A673 (cell line): ENCODE results near the gene ACVRL1. TPM values are rescaled to one million over a fixed set of nuclear protein-coding genes. Genes with fewer than 3 reads are reported as not detected.

Experiments used
- Bru-seq: library from RNA; stranded (reverse); fragments of 400-500 nt; gene quantifications from one replicate; lab custom pipeline; 2021; lab: Mats Ljungman, UMichigan
- BruChase-seq, 2 experiments: library from RNA; stranded (reverse); fragments of 400-500 nt; gene quantifications; one replicate each; lab custom pipeline; 2021; lab: Mats Ljungman, UMichigan
- BruUV-seq: library from RNA; stranded (reverse); fragments of 400-500 nt; replicated peaks from 2 replicates; lab custom pipeline; 2021; lab: Mats Ljungman, UMichigan
- CTCF ChIA-PET: fragments of 300-600 bp; sonication (Branson Sonifier 250); formaldehyde crosslinking; loops from one replicate; lab custom pipeline; 2022; ENCODE audit warnings: antibody characterized with exemption; lab: Charles Lee
- POLR2A ChIA-PET: fragments of 300-600 bp; sonication (Branson Sonifier 250); formaldehyde crosslinking; loops from one replicate; lab custom pipeline; 2022; ENCODE audit warnings: antibody characterized with exemption; ENCODE audit not compliant: low non-redundant PET; lab: Charles Lee
- DNase-seq: peaks from one replicate; pipeline ENCODE4 v3.0.0-alpha.2; 2015; ENCODE audit warnings: low spot score
- H3K27ac ChIP-seq: fragments of 200-600 bp; sonication (generic); 2 replicates; pipeline ENCODE4 v1.5.1; 2016; ENCODE audit warnings: mixed run types, low read depth, mild to moderate bottlenecking, mixed read lengths, antibody characterized with exemption, low read length; ENCODE audit not compliant: poor library complexity, severe bottlenecking
- H3K27me3 ChIP-seq: fragments of 200-600 bp; sonication (generic); replicated peaks from 2 replicates; pipeline ENCODE4 v1.6.1; 2017; ENCODE audit warnings: mixed run types, low read depth, mild to moderate bottlenecking, mixed read lengths, antibody characterized with exemption, low read length; ENCODE audit not compliant: insufficient read depth, poor library complexity
- H3K36me3 ChIP-seq: fragments of 200-600 bp; sonication (generic); 2 replicates; pipeline ENCODE4 v1.6.1; 2016; ENCODE audit warnings: mixed run types, mild to moderate bottlenecking, mixed read lengths, antibody characterized with exemption, low read length; ENCODE audit not compliant: insufficient read depth, poor library complexity, severe bottlenecking
- H3K4me1 ChIP-seq: fragments of 200-600 bp; sonication (generic); 2 replicates; pipeline ENCODE4 v1.6.1; 2017; ENCODE audit warnings: mixed run types, mild to moderate bottlenecking, mixed read lengths, antibody characterized with exemption, low read length; ENCODE audit not compliant: insufficient read depth, poor library complexity, severe bottlenecking
- H3K4me3 ChIP-seq: fragments of 200-600 bp; sonication (generic); 2 replicates; pipeline ENCODE4 v1.5.1; 2016; ENCODE audit warnings: low read depth, mixed run types, mild to moderate bottlenecking, mixed read lengths, low read length; ENCODE audit not compliant: poor library complexity, severe bottlenecking
- H3K9me3 ChIP-seq: fragments of 200-600 bp; sonication (generic); 2 replicates; pipeline ENCODE4 v1.6.1; 2016; ENCODE audit warnings: mixed run types, low read depth, mild to moderate bottlenecking, mixed read lengths, antibody characterized with exemption, low read length; ENCODE audit not compliant: poor library complexity, severe bottlenecking
- CTCF ChIP-seq: fragments of 300-800, 200-600 bp; sonication (generic); conservative IDR thresholded peaks from 2 replicates; pipeline ENCODE4 v1.5.1; 2017; ENCODE audit warnings: low read depth, mild to moderate bottlenecking, antibody characterized with exemption, low read length, moderate library complexity, mixed read lengths
- EZH2 ChIP-seq: fragments of 200-600 bp; sonication (generic); IDR thresholded peaks from 2 replicates; pipeline ENCODE4 v1.6.1; 2017; ENCODE audit warnings: borderline replicate concordance, low read depth, mild to moderate bottlenecking, mixed read lengths, antibody characterized with exemption, low read length; ENCODE audit not compliant: poor library complexity, severe bottlenecking
- intact Hi-C: fragments of 100-400 bp; cut with micrococcal nuclease; formaldehyde crosslinking; loops from one replicate; pipeline ENCODE4 v1.10.0; 2022; ENCODE audit not compliant: unreplicated experiment
- long read RNA-seq: library from polyadenylated mRNA; stranded (forward); transcript quantifications from one replicate; pipeline ENCODE4 v2.0.0, GENCODE V29; 2022
- total RNA-seq: library from RNA; stranded (reverse); gene quantifications from 2 replicates; pipeline ENCODE4 v1.2.3, GENCODE V29; 2021

The ACVRL1 gene
- total RNA-seq: 0.17 and 0.28 TPM in 2 replicates
- Bru-seq, nascent RNA: percentile 6 among the genes with signal in this experiment
- BruChase-seq, experiment 1, labeled RNA remaining after a 2-hour chase: not detected
- percentile 5 among the genes with signal in this experiment for BruChase-seq, experiment 2, labeled RNA remaining after a 6-hour chase
- long read RNA-seq, partial matches to known transcripts: 1 of 1 reads
- long read RNA-seq, other reads (novel, unspliced or antisense): 0 of 1 reads

GRCh38 chr12:51907083-51907855, at the start of gene ACVRL1:
TSS of gene ACVRL1 (plus strand) at chr12:51907504. CDS start at chr12:51912475, 4,971 bp downstream.
- H3K27ac ChIP-seq: no peak within 1 kb of the TSS
- peak within 1 kb of the TSS; percentile 38 for H3K4me3 ChIP-seq
- H3K9me3 ChIP-seq: no peaks in the 10 kb centered on the region
- no peaks in the 10 kb centered on the region for H3K27me3 ChIP-seq
- H3K36me3 ChIP-seq: no peaks in the 10 kb centered on the region
- ChIA-PET CTCF (interaction anchor here (0.9 kb wide), 1 partner anchor 118 kb away, joined by 3 read pairs; no protein-coding TSS in a partner anchor), POLR2A (no interaction called here)
- DNase-seq: no peak
- TF ChIP-seq CTCF (no peak), EZH2 (no peak)
- BruUV-seq: no TSS peak
- intact Hi-C loops: no loop called here
- H3K4me1 ChIP-seq: peaks cover 32% of the 10 kb centered on the region

GRCh38 chr12:51860986-51861385, 46.3 kb upstream of the ACVRL1 start:
- Histone ChIP-seq H3K9me3 (no peaks in the 10 kb centered on the region), H3K36me3 (no peaks in the 10 kb centered on the region), H3K27ac (no peak overlapping the region), H3K4me1 (peaks cover 16% of the 10 kb centered on the region), H3K4me3 (no peak overlapping the region), H3K27me3 (peaks cover under 1% of the 10 kb centered on the region)
- POLR2A ChIA-PET: no interaction called here
- no TSS peak for BruUV-seq
- CTCF ChIA-PET: no interaction called here
- DNase-seq: no peak
- intact Hi-C loops: no loop called here
- no peak for TF ChIP-seq CTCF
- TF ChIP-seq EZH2: no peak

GRCh38 chr12:51862947-51863346, 44.4 kb upstream of the ACVRL1 start:
- Histone ChIP-seq H3K4me1 (peaks cover 19% of the 10 kb centered on the region), H3K4me3 (no peak overlapping the region), H3K9me3 (no peaks in the 10 kb centered on the region), H3K27me3 (no peaks in the 10 kb centered on the region), H3K36me3 (no peaks in the 10 kb centered on the region), H3K27ac (no peak overlapping the region)
- DNase-seq: no peak
- no peak for TF ChIP-seq EZH2
- no peak for TF ChIP-seq CTCF
- no TSS peak for BruUV-seq
- ChIA-PET POLR2A (interaction anchor here (0.6 to 0.9 kb wide), 2 partner anchors 9 to 259 kb away, joined by 3 to 4 read pairs; no protein-coding TSS in a partner anchor), CTCF (interaction anchor here (0.7 kb wide), 1 partner anchor 9 kb away, joined by 6 read pairs; no protein-coding TSS in a partner anchor)
- intact Hi-C loops: no loop called here
